HG03060 (cell line): ENCODE results near the gene PLAAT5.

Source experiments
- ATAC-seq: cut with Tn5 transposase; IDR thresholded peaks from one replicate; pipeline ENCODE4 v1.9.1; 2021; ENCODE audit warnings: low read depth, moderate number of reproducible peaks; ENCODE audit not compliant: unreplicated experiment

The PLAAT5 gene

DNA sequence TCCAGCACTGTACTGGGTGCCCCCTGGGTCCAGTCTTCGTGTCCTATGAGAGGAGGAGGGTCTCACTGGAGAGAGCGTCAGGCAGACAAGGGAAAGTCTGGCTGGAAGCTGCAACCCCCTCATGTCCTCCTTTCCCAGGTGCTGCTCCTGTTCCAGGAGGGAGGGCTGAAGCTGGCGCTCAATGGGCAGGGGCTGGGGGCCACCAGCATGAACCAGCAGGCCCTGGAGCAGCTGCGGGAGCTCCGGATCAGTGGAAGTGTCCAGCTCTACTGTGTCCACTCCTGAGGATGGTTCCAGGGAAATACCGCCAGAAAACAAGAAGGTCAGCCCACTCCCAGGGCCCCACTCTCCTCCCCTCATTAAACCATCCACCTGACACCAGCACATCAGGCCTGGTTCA, 25.1 kb upstream of the PLAAT5 start:
- no peak for ATAC-seq

GRCh38 chr11:63512816-63513215, 21.8 kb upstream of the PLAAT5 start:
- no peak for ATAC-seq

GRCh38 chr11:63511048-63511748, 20.2 kb upstream of the PLAAT5 start:
- no peak for ATAC-seq

DNA sequence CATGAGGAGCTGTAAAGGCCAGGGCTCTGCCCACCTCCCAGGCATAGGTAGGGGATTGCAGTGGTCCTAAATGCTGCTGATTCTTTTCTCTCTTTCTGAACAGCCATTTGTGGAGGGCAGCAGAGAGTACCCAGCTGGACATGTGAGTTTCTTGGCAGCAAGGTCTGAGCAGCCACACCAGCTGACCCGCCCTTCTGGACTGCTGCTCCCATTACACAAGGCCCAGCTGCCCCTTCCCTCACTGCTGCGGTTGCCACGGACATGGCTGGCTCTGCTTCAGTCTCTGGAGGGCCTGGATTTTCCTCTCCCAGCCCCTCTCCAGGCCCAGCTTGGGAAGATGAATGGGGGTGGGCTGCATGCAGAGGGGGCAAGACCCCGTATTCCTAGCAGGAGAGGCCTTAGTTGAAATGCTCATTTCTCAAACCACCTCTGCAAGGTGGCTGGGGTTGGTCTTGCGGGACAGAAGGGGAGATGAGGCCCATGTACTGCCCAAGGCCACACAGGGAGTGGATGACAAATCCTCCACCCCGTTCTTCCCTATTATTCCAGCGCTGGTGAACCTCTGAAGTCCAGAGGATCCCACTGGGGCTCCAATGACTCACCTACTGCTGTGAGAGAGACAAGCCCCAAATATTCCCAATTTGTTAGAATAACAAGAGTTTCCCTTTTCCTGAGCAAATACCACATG, 19.5 kb upstream of the PLAAT5 start:
- no peak for ATAC-seq

DNA sequence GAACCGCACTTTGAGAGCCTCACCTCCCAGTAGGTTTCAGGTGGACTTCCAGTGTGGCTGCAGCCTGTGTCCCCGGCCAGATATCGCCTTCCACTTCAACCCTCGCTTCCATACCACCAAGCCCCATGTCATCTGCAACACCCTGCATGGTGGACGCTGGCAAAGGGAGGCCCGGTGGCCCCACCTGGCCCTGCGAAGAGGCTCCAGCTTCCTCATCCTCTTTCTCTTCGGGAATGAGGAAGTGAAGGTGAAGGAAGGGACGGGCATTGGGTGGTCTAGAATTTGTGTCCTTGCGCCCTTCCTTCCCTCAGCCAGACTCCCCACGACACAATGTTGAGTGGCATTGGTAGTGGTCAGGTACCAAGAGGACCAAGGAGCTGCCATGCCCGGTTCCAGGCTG, 17.8 kb upstream of the PLAAT5 start:
- no peak for ATAC-seq

DNA sequence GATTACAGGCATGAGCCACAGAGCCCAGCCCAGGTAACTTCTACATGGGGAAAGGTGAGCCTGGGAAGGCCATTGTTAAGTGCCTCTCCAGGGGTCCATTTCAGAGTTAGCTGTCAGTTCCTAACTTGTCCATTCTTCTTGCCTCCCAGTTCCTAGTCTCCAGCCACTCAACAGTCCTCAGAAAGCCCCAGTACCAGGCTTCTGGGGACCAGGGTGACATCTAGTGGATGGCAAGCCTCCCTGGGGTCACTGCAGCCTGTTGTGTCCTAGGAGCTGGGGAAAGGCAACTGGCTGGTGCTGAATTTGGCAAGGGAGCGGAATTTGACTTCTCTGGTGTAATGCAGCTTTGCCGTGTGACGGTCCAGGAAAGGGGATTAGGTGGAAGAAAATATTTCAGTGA, 17.0 kb upstream of the PLAAT5 start:
- ATAC-seq, result no peak

GRCh38 chr11:63507511-63507910, 16.5 kb upstream of the PLAAT5 start:
- no peak for ATAC-seq

- ATAC-seq, result no peak
Measured at GRCh38 chr11:63506876-63507275, 15.9 kb upstream of the PLAAT5 start.

- no peak for ATAC-seq
Measured at GRCh38 chr11:63505857-63506528, 15.0 kb upstream of the PLAAT5 start, which contains the start of gene LGALS12. LGALS12 (plus strand) TSS chr11:63506084; CDS start chr11:63506459, 375 bp downstream.

- ATAC-seq, result no peak
Measured at GRCh38 chr11:63504933-63505586, 14.1 kb upstream of the PLAAT5 start.

DNA sequence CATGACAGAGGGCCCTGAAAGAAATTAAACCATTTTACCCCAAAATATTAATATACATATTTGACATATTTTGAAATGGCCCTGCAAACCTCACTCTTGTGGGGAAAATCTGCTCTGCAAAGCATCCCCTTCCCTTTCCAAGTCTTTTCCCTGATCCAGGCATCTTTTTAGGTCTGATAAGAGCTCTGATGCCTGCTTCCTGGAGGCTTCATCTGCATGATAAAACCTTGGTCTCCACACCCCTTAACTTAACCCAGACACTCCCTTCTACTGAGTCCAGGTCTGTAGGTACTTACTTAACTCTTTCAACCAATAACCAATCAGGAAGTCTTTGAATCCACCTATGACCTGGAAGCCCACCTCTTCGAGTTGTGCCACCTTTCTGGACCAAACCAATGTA, 13.1 kb upstream of the PLAAT5 start:
- ATAC-seq, result no peak

- ATAC-seq, result no peak
Measured at GRCh38 chr11:63503492-63503891, 12.5 kb upstream of the PLAAT5 start.

- no peak for ATAC-seq
Measured at GRCh38 chr11:63502252-63502820, 11.4 kb upstream of the PLAAT5 start.

DNA sequence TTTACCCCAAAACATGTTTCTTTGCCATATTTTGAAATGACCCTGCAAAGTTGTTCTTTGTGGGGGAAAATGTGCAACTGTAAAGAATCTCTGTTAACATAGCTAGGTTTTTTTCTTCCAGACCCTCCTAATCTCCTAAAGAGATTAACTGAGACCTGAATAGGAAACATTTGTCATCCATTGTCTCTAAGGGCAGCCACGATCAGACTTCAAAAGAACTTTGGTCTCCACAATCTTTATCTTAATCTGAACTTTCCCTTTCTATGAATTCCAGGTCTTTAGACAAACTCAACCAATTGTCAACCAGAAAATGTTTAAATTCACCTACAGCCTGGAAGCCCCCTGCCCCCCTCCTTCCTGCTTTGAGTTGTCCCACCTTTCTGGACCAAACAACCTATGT, 10.3 kb upstream of the PLAAT5 start:
- no peak for ATAC-seq

GRCh38 chr11:63499874-63500273, 8.9 kb upstream of the PLAAT5 start:
- no peak for ATAC-seq

DNA sequence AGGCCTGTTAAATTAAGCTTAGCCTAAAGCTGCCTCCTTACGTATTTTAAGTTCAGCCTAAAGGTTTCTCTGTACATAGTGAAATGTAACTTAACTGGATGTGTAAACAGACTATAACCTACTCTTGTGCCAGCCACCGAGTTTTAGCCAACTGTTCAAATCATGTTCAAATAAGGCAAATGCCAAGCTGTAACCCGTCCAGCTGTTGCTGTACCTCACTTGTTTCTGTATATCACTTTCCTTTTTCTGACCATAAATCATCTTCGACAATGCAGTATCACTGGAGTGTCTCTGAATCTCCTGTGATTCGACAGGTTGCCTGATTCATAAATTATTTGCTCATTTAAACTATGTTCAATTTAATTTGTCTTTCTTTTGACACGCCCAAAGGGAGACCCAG, 4.0 kb upstream of the PLAAT5 start:
- ATAC-seq, result no peak

GRCh38 chr11:63493127-63493526, 2.2 kb upstream of the PLAAT5 start:
- ATAC-seq, result no peak

DNA sequence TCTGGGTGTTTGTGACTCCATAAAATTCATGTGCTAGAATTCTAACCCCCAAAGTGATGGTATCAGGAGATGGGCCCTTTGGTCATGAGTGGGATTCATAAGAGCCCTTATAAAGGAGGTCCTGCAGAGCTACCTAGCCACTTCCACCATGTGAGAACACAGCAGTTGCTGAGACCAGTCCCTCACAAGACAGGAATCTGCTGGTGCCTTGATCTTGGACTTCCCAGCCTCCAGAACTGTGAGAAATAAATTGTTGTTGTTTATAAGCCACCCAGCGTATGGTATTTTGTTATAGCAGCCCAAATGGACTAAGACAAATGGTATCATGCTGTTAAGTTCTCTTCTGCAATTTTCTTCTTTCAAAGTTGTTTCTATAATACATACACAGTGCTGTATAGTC, 1.5 kb upstream of the PLAAT5 start:
- ATAC-seq, result no peak

DNA sequence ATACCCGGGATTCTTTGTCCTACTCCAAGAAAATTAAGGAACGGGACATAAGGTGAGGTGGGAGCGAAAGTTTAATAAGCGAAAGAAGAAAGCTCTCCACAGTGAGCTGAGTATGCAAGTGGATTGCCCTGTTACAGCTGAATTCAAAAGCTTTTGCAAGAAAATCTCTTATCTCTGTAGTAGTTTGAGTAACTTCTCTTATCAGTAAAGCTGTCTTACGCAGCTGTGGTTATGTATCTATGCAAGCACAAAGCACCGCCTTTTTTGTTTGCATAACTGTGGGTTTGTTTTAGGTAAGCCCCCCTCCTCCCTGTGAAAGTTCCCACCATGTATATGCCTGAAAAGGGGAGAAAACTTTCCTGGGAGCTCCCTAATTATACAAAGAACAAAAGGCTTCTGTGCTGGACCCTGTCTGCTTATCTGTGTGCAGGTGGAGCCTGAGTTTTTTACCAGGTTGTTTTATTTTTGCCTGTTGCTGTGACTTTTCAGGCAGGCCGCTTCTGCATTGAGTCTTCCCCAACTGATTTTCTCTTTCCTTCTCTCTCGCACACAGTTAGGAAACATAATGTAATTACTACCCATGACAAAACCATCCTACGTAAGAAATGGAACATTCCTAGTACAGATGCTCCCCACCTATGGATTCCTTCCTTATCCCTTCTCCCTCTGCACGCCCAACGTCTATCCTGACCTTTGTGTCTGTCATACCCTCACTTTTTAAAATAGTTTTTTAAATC, 837 bp upstream of the PLAAT5 start:
- no peak for ATAC-seq

DNA sequence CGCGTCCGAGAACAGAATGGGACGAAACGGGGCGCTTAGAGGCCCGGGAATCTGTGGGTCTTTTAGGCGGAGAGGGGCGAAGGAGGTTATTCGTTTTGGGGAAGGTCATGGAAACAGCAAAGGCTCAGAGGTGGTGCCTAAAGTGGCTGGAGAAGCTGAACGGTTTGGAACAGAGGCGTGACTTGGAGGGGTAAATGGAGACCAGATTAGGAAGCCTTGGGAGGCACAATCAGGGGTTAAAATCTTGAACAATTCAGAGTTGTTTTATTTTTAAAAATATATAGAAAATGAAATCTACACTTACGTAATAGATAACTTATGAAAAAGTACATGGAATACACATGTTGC, 247 bp upstream of the PLAAT5 start:
- no peak for ATAC-seq
